HepG2 (cell line): ENCODE results near the gene LSMEM2. TPM values are rescaled to one million over a fixed set of nuclear protein-coding genes. Genes with fewer than 3 reads are reported as not detected.

ENCODE experiments used
- ARNTL ChIP-seq: sonication (generic); formaldehyde crosslinking; IDR thresholded peaks from 2 replicates; pipeline ENCODE4 v1.4.0; 2020; ENCODE audit warnings: mild to moderate bottlenecking, missing genetic modification reagents
- DR1 ChIP-seq: sonication (generic); formaldehyde crosslinking; IDR thresholded peaks from 2 replicates; pipeline ENCODE4 v1.8.0; 2021; ENCODE audit warnings: mild to moderate bottlenecking, missing genetic modification reagents, inconsistent platforms
- E2F1 ChIP-seq: sonication (generic); formaldehyde crosslinking; IDR thresholded peaks from 2 replicates; pipeline ENCODE4 v1.5.0; 2020; ENCODE audit warnings: missing genetic modification reagents
- HNRNPK ChIP-seq: fragments of 200-400 bp; formaldehyde crosslinking; IDR thresholded peaks from 2 replicates; pipeline ENCODE4 v1.6.1; 2018; ENCODE audit warnings: low read length, low read depth, moderate library complexity, mild to moderate bottlenecking; ENCODE audit not compliant: poor library complexity, severe bottlenecking
- IKZF4 ChIP-seq: sonication (generic); formaldehyde crosslinking; IDR thresholded peaks from 2 replicates; pipeline ENCODE4 v1.5.1; 2020; ENCODE audit warnings: borderline replicate concordance, mild to moderate bottlenecking, low read depth, missing genetic modification reagents; ENCODE audit errors: not compliant biosample characterization
- JARID2 ChIP-seq: sonication (generic); formaldehyde crosslinking; IDR thresholded peaks from 2 replicates; pipeline ENCODE4 v1.8.1; 2023; ENCODE audit warnings: missing genetic modification reagents, inconsistent platforms; ENCODE audit not compliant: insufficient replicate concordance
- KDM5B ChIP-seq: sonication (generic); formaldehyde crosslinking; IDR thresholded peaks from 2 replicates; pipeline ENCODE4 v1.4.0; 2020; ENCODE audit warnings: missing genetic modification reagents, mild to moderate bottlenecking, borderline replicate concordance
- MTERF4 ChIP-seq: sonication (generic); formaldehyde crosslinking; IDR thresholded peaks from 2 replicates; pipeline ENCODE4 v1.8.0; 2023; ENCODE audit warnings: mild to moderate bottlenecking, missing genetic modification reagents
- MXI1 ChIP-seq: IDR thresholded peaks from 3 replicates; pipeline ENCODE4 v1.6.1; 2012; ENCODE audit warnings: low read depth, low read length, inconsistent platforms, borderline replicate concordance
- NR1H2 ChIP-seq: sonication (generic); formaldehyde crosslinking; IDR thresholded peaks from 2 replicates; pipeline ENCODE4 v1.8.1; 2022; ENCODE audit warnings: low read depth, missing genetic modification reagents, borderline replicate concordance
- PHF21A ChIP-seq: sonication (generic); formaldehyde crosslinking; IDR thresholded peaks from 2 replicates; pipeline ENCODE4 v1.5.0; 2020; ENCODE audit warnings: mild to moderate bottlenecking, missing genetic modification reagents
- RELA ChIP-seq: sonication (generic); formaldehyde crosslinking; IDR thresholded peaks from 2 replicates; pipeline ENCODE4 v1.4.0; 2020; ENCODE audit warnings: missing genetic modification reagents
- RORA ChIP-seq: sonication (generic); formaldehyde crosslinking; IDR thresholded peaks from 2 replicates; pipeline ENCODE4 v1.5.0; 2020; ENCODE audit warnings: mild to moderate bottlenecking, missing genetic modification reagents, moderate library complexity
- SAFB2 ChIP-seq: sonication (generic); formaldehyde crosslinking; IDR thresholded peaks from 2 replicates; pipeline ENCODE4 v1.5.1; 2020; ENCODE audit warnings: missing genetic modification reagents, low read depth, mild to moderate bottlenecking, borderline replicate concordance
- SALL1 ChIP-seq: sonication (generic); formaldehyde crosslinking; IDR thresholded peaks from 2 replicates; pipeline ENCODE4 v1.8.0; 2022; ENCODE audit warnings: mild to moderate bottlenecking, missing genetic modification reagents
- SP5 ChIP-seq: IDR thresholded peaks from 2 replicates; pipeline ENCODE4 v1.6.1; 2016; ENCODE audit warnings: low read depth, borderline replicate concordance
- SRSF1 ChIP-seq: fragments of 200-400 bp; formaldehyde crosslinking; optimal IDR thresholded peaks from 2 replicates; pipeline ENCODE3; 2017; ENCODE audit warnings: mild to moderate bottlenecking, low read depth, low read length, moderate library complexity
- TAF1 ChIP-seq: sonication (generic); formaldehyde crosslinking; IDR thresholded peaks from 2 replicates; pipeline ENCODE4 v1.4.0; 2020; ENCODE audit warnings: missing genetic modification reagents
- XBP1 ChIP-seq: sonication (generic); formaldehyde crosslinking; IDR thresholded peaks from 2 replicates; pipeline ENCODE4 v1.5.0; 2020; ENCODE audit warnings: missing genetic modification reagents
- ZBTB42 ChIP-seq: sonication (generic); formaldehyde crosslinking; IDR thresholded peaks from 2 replicates; pipeline ENCODE4 v1.5.0; 2020; ENCODE audit warnings: mild to moderate bottlenecking, missing genetic modification reagents
- ZGPAT ChIP-seq: IDR thresholded peaks from 2 replicates; pipeline ENCODE4 v1.6.1; 2016; ENCODE audit warnings: mild to moderate bottlenecking
- ZMYM2 ChIP-seq: sonication (generic); formaldehyde crosslinking; IDR thresholded peaks from 2 replicates; pipeline ENCODE4 v1.8.0; 2022; ENCODE audit warnings: mild to moderate bottlenecking, missing genetic modification reagents
- ZNF10 ChIP-seq: sonication (generic); formaldehyde crosslinking; IDR thresholded peaks from 2 replicates; pipeline ENCODE4 v1.4.0; 2020; ENCODE audit warnings: mild to moderate bottlenecking, low read depth, missing genetic modification reagents, borderline replicate concordance
- ZNF225 ChIP-seq: sonication (generic); formaldehyde crosslinking; IDR thresholded peaks from 2 replicates; pipeline ENCODE4 v1.4.0; 2020; ENCODE audit warnings: mild to moderate bottlenecking, missing genetic modification reagents
- ZNF563 ChIP-seq: sonication (generic); formaldehyde crosslinking; IDR thresholded peaks from 2 replicates; pipeline ENCODE4 v1.8.0; 2022; ENCODE audit warnings: mild to moderate bottlenecking, moderate library complexity, missing genetic modification reagents
- ZNF891 ChIP-seq: sonication (generic); formaldehyde crosslinking; IDR thresholded peaks from 2 replicates; pipeline ENCODE4 v1.5.0; 2020; ENCODE audit warnings: mild to moderate bottlenecking, missing genetic modification reagents
- ZSCAN25 ChIP-seq: sonication (generic); formaldehyde crosslinking; IDR thresholded peaks from 2 replicates; pipeline ENCODE4 v1.8.0; 2022; ENCODE audit warnings: mild to moderate bottlenecking, missing genetic modification reagents
- polyA plus RNA-seq, 8 experiments: library from polyadenylated mRNA; depleted of rRNA in 3 of 8; stranded (reverse) in 7 of 8; unstranded in 1 of 8; fragments of >200 nt; fragmentation: Illumina TruSeq in 4 of 8; extraction: Trizol in 4 of 8; gene quantifications; 2 replicates each; pipeline versions ENCODE4 v1.2.1 to v1.2.3, GENCODE V29; 2011 to 2016; ENCODE audit warnings: low read depth in 4 of 8, missing spikeins in 1 of 8, mixed read lengths in 1 of 8; ENCODE audit not compliant: insufficient read depth in 1 of 8
- total RNA-seq, 5 experiments: library from RNA; depleted of rRNA; stranded (reverse); fragments of >200 nt; fragmentation: Illumina TruSeq; extraction: Trizol; gene quantifications; 2 replicates each; pipeline ENCODE4 v1.2.3, GENCODE V29; 2016; ENCODE audit warnings: low read depth in 1 of 5

Gene LSMEM2
- total and polyA plus RNA-seq, 2 of the 13 experiments (the other 11 are each of a cell fraction or from before 2014, with no cell fraction given): 0.07 to 0.41 TPM

- TF ChIP-seq PHF21A (CRISPR knock-in tag) (no peak), ZNF891 (CRISPR knock-in tag) (0 out of 2 replicates have a peak, but pooled peaks have one; percentile 24), KDM5B (peak; percentile 19; the same call in 1 of the 2 replicates), NR1H2 (CRISPR knock-in tag) (0 out of 2 replicates have a peak, but pooled peaks have one; percentile 30), HNRNPK (peak; percentile 6), JARID2 (no peak), RELA (CRISPR knock-in tag) (no peak), SAFB2 (CRISPR knock-in tag) (peak; percentile 42; the same call in 1 of the 2 replicates), ZNF225 (CRISPR knock-in tag) (peak; percentile 18; the same call in 1 of the 2 replicates), IKZF4 (CRISPR knock-in tag) (no peak), XBP1 (CRISPR knock-in tag) (no peak), MTERF4 (CRISPR knock-in tag) (no peak), ZBTB42 (CRISPR knock-in tag) (0 out of 2 replicates have a peak, but pooled peaks have one; percentile 8), E2F1 (0 out of 2 replicates have a peak, but pooled peaks have one; percentile 17), ZGPAT (CRISPR knock-in tag) (no peak), MXI1 (peak; percentile 97), SP5 (no peak; the same call in 1 of the 2 replicates), ZNF563 (peak; percentile 79), ZSCAN25 (CRISPR knock-in tag) (peak; percentile 58; the same call in 1 of the 2 replicates), ARNTL (CRISPR knock-in tag) (peak; percentile 51), SRSF1 (peak; percentile 12), DR1 (CRISPR knock-in tag) (no peak), ZNF10 (CRISPR knock-in tag) (no peak), RORA (CRISPR knock-in tag) (no peak), ZMYM2 (CRISPR knock-in tag) (no peak), SALL1 (CRISPR knock-in tag) (0 out of 2 replicates have a peak, but pooled peaks have one; percentile 24), TAF1 (peak; percentile 36; the same call in 1 of the 2 replicates)
These were observed 42.0 kb downstream of the LSMEM2 start (continued) for GRCh38 chr3:50320853-50321335.
